HepG2 (cell line): ENCODE data around the gene RERE. TPM values are rescaled to one million over a fixed set of nuclear protein-coding genes. Genes with fewer than 3 reads are reported as not detected.

ENCODE experiments used
- ATAD3A ChIP-seq: sonication (generic); formaldehyde crosslinking; IDR thresholded peaks from 2 replicates; pipeline ENCODE4 v1.4.0; 2020; ENCODE audit warnings: missing genetic modification reagents
- ATF1 ChIP-seq: IDR thresholded peaks from 2 replicates; pipeline ENCODE4 v1.6.1; 2016; ENCODE audit warnings: mild to moderate bottlenecking, control low read depth
- DMAP1 ChIP-seq: IDR thresholded peaks from 2 replicates; pipeline ENCODE4 v1.6.1; 2016
- FOXA3 ChIP-seq: IDR thresholded peaks from 2 replicates; pipeline ENCODE4 v1.6.1; 2016; ENCODE audit warnings: missing genetic modification reagents, missing compliant biosample characterization
- GATAD2A ChIP-seq: IDR thresholded peaks from 2 replicates; pipeline ENCODE4 v1.6.1; 2016
- MEIS2 ChIP-seq: sonication (generic); formaldehyde crosslinking; IDR thresholded peaks from 2 replicates; pipeline ENCODE4 v1.9.0; 2021; ENCODE audit warnings: mild to moderate bottlenecking, missing genetic modification reagents
- MLXIP ChIP-seq: sonication (generic); formaldehyde crosslinking; IDR thresholded peaks from 2 replicates; pipeline ENCODE4 v1.9.0; 2021; ENCODE audit warnings: missing genetic modification reagents, borderline replicate concordance
- NR3C1 ChIP-seq: sonication (generic); formaldehyde crosslinking; IDR thresholded peaks from 2 replicates; pipeline ENCODE4 v1.4.0; 2020; ENCODE audit warnings: missing genetic modification reagents
- TCF7L2 ChIP-seq: IDR thresholded peaks from 2 replicates; pipeline ENCODE4 v1.6.1; 2011; ENCODE audit warnings: mild to moderate bottlenecking, low read depth, low read length, moderate library complexity
- ZBTB26 ChIP-seq: IDR thresholded peaks from 2 replicates; pipeline ENCODE4 v1.6.1; 2016; ENCODE audit warnings: missing compliant biosample characterization, missing genetic modification reagents, borderline replicate concordance
- ZNF230 ChIP-seq: sonication (generic); formaldehyde crosslinking; IDR thresholded peaks from 2 replicates; pipeline ENCODE4 v1.4.0; 2020; ENCODE audit warnings: mild to moderate bottlenecking, missing genetic modification reagents
- ZNF580 ChIP-seq: IDR thresholded peaks from 2 replicates; pipeline ENCODE4 v1.6.1; 2016; ENCODE audit warnings: low read depth, borderline replicate concordance
- polyA plus RNA-seq, 8 experiments: library from polyadenylated mRNA; depleted of rRNA in 3 of 8; stranded (reverse) in 7 of 8; unstranded in 1 of 8; fragments of >200 nt; fragmentation: Illumina TruSeq in 4 of 8; extraction: Trizol in 4 of 8; gene quantifications; 2 replicates each; pipeline versions ENCODE4 v1.2.1 to v1.2.3, GENCODE V29; 2011 to 2016; ENCODE audit warnings: low read depth in 4 of 8, missing spikeins in 1 of 8, mixed read lengths in 1 of 8; ENCODE audit not compliant: insufficient read depth in 1 of 8
- total RNA-seq, 5 experiments: library from RNA; depleted of rRNA; stranded (reverse); fragments of >200 nt; fragmentation: Illumina TruSeq; extraction: Trizol; gene quantifications; 2 replicates each; pipeline ENCODE4 v1.2.3, GENCODE V29; 2016; ENCODE audit warnings: low read depth in 1 of 5
- TF ChIP-seq, protein P1 (sequence below): sonication (generic); formaldehyde crosslinking; conservative IDR thresholded peaks from 2 replicates; pipeline ENCODE4 v1.4.0; 2020; ENCODE audit warnings: missing genetic modification reagents
- TF ChIP-seq, protein P2 (sequence below): sonication (generic); formaldehyde crosslinking; IDR thresholded peaks from 2 replicates; pipeline ENCODE4 v1.4.0; 2020; ENCODE audit warnings: missing genetic modification reagents
- TF ChIP-seq, protein P3 (sequence below): sonication (generic); formaldehyde crosslinking; IDR thresholded peaks from 2 replicates; pipeline ENCODE4 v1.8.1; 2023; ENCODE audit warnings: missing genetic modification reagents, inconsistent platforms, borderline replicate concordance
- TF ChIP-seq, protein P4 (sequence below): sonication (generic); formaldehyde crosslinking; IDR thresholded peaks from 2 replicates; pipeline ENCODE4 v1.4.0; 2020; ENCODE audit warnings: missing genetic modification reagents

The RERE gene
- total and polyA plus RNA-seq, 2 of the 13 experiments (the other 11 are each of a cell fraction or from before 2014, with no cell fraction given), result 18.3 to 21.9 TPM

- TF ChIP-seq ZNF230 (CRISPR knock-in tag), result no peak
- TF ChIP-seq GATAD2A (CRISPR knock-in tag), result peak; percentile 95
- TF ChIP-seq, protein P1, sequence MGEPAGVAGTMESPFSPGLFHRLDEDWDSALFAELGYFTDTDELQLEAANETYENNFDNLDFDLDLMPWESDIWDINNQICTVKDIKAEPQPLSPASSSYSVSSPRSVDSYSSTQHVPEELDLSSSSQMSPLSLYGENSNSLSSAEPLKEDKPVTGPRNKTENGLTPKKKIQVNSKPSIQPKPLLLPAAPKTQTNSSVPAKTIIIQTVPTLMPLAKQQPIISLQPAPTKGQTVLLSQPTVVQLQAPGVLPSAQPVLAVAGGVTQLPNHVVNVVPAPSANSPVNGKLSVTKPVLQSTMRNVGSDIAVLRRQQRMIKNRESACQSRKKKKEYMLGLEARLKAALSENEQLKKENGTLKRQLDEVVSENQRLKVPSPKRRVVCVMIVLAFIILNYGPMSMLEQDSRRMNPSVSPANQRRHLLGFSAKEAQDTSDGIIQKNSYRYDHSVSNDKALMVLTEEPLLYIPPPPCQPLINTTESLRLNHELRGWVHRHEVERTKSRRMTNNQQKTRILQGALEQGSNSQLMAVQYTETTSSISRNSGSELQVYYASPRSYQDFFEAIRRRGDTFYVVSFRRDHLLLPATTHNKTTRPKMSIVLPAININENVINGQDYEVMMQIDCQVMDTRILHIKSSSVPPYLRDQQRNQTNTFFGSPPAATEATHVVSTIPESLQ (CRISPR knock-in tag), result no peak
- TF ChIP-seq TCF7L2, result peak; percentile 65
- TF ChIP-seq DMAP1 (CRISPR knock-in tag), result peak; percentile 31; the same call in 1 of the 2 replicates
- no peak for TF ChIP-seq ATAD3A
- no peak for TF ChIP-seq MLXIP (CRISPR knock-in tag)
- TF ChIP-seq ZNF580 (CRISPR knock-in tag), result peak; percentile 55; the same call in 1 of the 2 replicates
- TF ChIP-seq ZBTB26 (CRISPR knock-in tag), result peak; percentile 97
- TF ChIP-seq ATF1 (CRISPR knock-in tag), result no peak; the same call in 1 of the 2 replicates
- TF ChIP-seq, protein P2, sequence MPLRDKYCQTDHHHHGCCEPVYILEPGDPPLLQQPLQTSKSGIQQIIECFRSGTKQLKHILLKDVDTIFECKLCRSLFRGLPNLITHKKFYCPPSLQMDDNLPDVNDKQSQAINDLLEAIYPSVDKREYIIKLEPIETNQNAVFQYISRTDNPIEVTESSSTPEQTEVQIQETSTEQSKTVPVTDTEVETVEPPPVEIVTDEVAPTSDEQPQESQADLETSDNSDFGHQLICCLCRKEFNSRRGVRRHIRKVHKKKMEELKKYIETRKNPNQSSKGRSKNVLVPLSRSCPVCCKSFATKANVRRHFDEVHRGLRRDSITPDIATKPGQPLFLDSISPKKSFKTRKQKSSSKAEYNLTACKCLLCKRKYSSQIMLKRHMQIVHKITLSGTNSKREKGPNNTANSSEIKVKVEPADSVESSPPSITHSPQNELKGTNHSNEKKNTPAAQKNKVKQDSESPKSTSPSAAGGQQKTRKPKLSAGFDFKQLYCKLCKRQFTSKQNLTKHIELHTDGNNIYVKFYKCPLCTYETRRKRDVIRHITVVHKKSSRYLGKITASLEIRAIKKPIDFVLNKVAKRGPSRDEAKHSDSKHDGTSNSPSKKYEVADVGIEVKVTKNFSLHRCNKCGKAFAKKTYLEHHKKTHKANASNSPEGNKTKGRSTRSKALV (CRISPR knock-in tag), result no peak
- TF ChIP-seq NR3C1 (CRISPR knock-in tag), result no peak
- peak; percentile 77; the same call in 1 of the 2 replicates for TF ChIP-seq MEIS2 (CRISPR knock-in tag)
- TF ChIP-seq, protein P3, sequence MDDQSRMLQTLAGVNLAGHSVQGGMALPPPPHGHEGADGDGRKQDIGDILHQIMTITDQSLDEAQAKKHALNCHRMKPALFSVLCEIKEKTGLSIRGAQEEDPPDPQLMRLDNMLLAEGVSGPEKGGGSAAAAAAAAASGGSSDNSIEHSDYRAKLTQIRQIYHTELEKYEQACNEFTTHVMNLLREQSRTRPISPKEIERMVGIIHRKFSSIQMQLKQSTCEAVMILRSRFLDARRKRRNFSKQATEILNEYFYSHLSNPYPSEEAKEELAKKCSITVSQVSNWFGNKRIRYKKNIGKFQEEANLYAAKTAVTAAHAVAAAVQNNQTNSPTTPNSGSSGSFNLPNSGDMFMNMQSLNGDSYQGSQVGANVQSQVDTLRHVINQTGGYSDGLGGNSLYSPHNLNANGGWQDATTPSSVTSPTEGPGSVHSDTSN (CRISPR knock-in tag), result no peak
- TF ChIP-seq FOXA3 (CRISPR knock-in tag), result peak; percentile 55
- TF ChIP-seq, protein P4, sequence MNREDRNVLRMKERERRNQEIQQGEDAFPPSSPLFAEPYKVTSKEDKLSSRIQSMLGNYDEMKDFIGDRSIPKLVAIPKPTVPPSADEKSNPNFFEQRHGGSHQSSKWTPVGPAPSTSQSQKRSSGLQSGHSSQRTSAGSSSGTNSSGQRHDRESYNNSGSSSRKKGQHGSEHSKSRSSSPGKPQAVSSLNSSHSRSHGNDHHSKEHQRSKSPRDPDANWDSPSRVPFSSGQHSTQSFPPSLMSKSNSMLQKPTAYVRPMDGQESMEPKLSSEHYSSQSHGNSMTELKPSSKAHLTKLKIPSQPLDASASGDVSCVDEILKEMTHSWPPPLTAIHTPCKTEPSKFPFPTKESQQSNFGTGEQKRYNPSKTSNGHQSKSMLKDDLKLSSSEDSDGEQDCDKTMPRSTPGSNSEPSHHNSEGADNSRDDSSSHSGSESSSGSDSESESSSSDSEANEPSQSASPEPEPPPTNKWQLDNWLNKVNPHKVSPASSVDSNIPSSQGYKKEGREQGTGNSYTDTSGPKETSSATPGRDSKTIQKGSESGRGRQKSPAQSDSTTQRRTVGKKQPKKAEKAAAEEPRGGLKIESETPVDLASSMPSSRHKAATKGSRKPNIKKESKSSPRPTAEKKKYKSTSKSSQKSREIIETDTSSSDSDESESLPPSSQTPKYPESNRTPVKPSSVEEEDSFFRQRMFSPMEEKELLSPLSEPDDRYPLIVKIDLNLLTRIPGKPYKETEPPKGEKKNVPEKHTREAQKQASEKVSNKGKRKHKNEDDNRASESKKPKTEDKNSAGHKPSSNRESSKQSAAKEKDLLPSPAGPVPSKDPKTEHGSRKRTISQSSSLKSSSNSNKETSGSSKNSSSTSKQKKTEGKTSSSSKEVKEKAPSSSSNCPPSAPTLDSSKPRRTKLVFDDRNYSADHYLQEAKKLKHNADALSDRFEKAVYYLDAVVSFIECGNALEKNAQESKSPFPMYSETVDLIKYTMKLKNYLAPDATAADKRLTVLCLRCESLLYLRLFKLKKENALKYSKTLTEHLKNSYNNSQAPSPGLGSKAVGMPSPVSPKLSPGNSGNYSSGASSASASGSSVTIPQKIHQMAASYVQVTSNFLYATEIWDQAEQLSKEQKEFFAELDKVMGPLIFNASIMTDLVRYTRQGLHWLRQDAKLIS, result 0 out of 2 replicates have a peak, but pooled peaks have one; percentile 37
Observed at GRCh38 chr1:8563944-8564537, 253.4 kb downstream of the RERE start (continued).
